ENCODE measurements around the gene WSCD1. TPM values are rescaled to one million over a fixed set of nuclear protein-coding genes. Genes with fewer than 3 reads are reported as not detected.
A peak's percentile ranks its signal among the peaks of the same experiment; 100 is the strongest.

WSCD1 gene
- polyA plus RNA-seq, 1 experiment, result 0.20 TPM

GRCh38 chr17:6070913-6071511, 833 bp downstream of the WSCD1 start:
- Histone ChIP-seq H3K9me3 (ENCODE audit: control insufficient read depth, insufficient read depth, low read length) (no peaks in the 10 kb centered on the region; the same call in 1 of the 2 replicates), H3K4me3 (ENCODE audit: low read depth, low read length) (0 out of 2 replicates have a peak overlapping the region, but pooled peaks have one; percentile 10), H3K27me3 (ENCODE audit: control insufficient read depth, insufficient read depth, low read length) (peaks cover 30% of the 10 kb centered on the region), H3K27ac (ENCODE audit: low read depth, low read length) (no peak overlapping the region)
- TF ChIP-seq CTCF (IDR thresholded peaks at IDR 0.05; ENCODE audit: low read depth, low read length), result no peak
- DNase-seq (ENCODE audit: low read depth, low spot score), result no peak
- CTCF ChIA-PET, result interaction anchor here (0.9 kb wide), 1 partner anchor 479 kb away, joined by 5 read pairs; no protein-coding TSS in a partner anchor
- POLR2A ChIA-PET, result no interaction called here

- POLR2A ChIA-PET, result no interaction called here
- Histone ChIP-seq H3K27me3 (ENCODE audit: control insufficient read depth, insufficient read depth, low read length) (peaks cover 30% of the 10 kb centered on the region), H3K9me3 (ENCODE audit: control insufficient read depth, insufficient read depth, low read length) (no peaks in the 10 kb centered on the region; the same call in 1 of the 2 replicates), H3K27ac (ENCODE audit: low read depth, low read length) (no peak overlapping the region), H3K4me3 (ENCODE audit: low read depth, low read length) (no peak overlapping the region)
- no peak for TF ChIP-seq CTCF (IDR thresholded peaks at IDR 0.05; ENCODE audit: low read depth, low read length)
- CTCF ChIA-PET, result interaction anchor here (0.9 kb wide), 1 partner anchor 480 kb away, joined by 5 read pairs; no protein-coding TSS in a partner anchor
- no peak for DNase-seq (ENCODE audit: low read depth, low spot score)
Measured at GRCh38 chr17:6071528-6072065, 1.4 kb downstream of the WSCD1 start.

- POLR2A ChIA-PET, result no interaction called here
- Histone ChIP-seq H3K9me3 (ENCODE audit: control insufficient read depth, insufficient read depth, low read length) (no peaks in the 10 kb centered on the region; the same call in 1 of the 2 replicates), H3K27me3 (ENCODE audit: control insufficient read depth, insufficient read depth, low read length) (peaks cover 30% of the 10 kb centered on the region), H3K27ac (ENCODE audit: low read depth, low read length) (no peak overlapping the region), H3K4me3 (ENCODE audit: low read depth, low read length) (no peak overlapping the region)
- CTCF ChIA-PET, result no interaction called here
- no peak for TF ChIP-seq CTCF (IDR thresholded peaks at IDR 0.05; ENCODE audit: low read depth, low read length)
- DNase-seq (ENCODE audit: low read depth, low spot score), result no peak
Measured at GRCh38 chr17:6072157-6072556, 2.0 kb downstream of the WSCD1 start.

- CTCF ChIA-PET, result no interaction called here
- no peak overlapping the region for H3K4me3 ChIP-seq (ENCODE audit: low read depth, low read length)
- TF ChIP-seq CTCF (IDR thresholded peaks at IDR 0.05; ENCODE audit: low read depth, low read length), result no peak
- DNase-seq (ENCODE audit: low read depth, low spot score), result no peak
- POLR2A ChIA-PET, result no interaction called here
- H3K27ac ChIP-seq (ENCODE audit: low read depth, low read length), result no peak overlapping the region
- H3K27me3 ChIP-seq (ENCODE audit: control insufficient read depth, insufficient read depth, low read length), result peaks cover 30% of the 10 kb centered on the region
- H3K9me3 ChIP-seq (ENCODE audit: control insufficient read depth, insufficient read depth, low read length), result no peaks in the 10 kb centered on the region; the same call in 1 of the 2 replicates
Measured at GRCh38 chr17:6072611-6073010, 2.4 kb downstream of the WSCD1 start.

- Histone ChIP-seq H3K9me3 (ENCODE audit: control insufficient read depth, insufficient read depth, low read length) (no peaks in the 10 kb centered on the region; the same call in 1 of the 2 replicates), H3K4me3 (ENCODE audit: low read depth, low read length) (no peak overlapping the region), H3K27me3 (ENCODE audit: control insufficient read depth, insufficient read depth, low read length) (peaks cover 26% of the 10 kb centered on the region), H3K27ac (ENCODE audit: low read depth, low read length) (no peak overlapping the region)
- CTCF ChIA-PET, result no interaction called here
- POLR2A ChIA-PET, result no interaction called here
- no peak for DNase-seq (ENCODE audit: low read depth, low spot score)
- TF ChIP-seq CTCF (IDR thresholded peaks at IDR 0.05; ENCODE audit: low read depth, low read length), result no peak
Measured at GRCh38 chr17:6073620-6074019, 3.4 kb downstream of the WSCD1 start.
